Stomach smooth muscle (tissue), 2 donors: ENCODE results near the gene BCL2L12.
A peak's percentile ranks its signal among the peaks of the same experiment; 100 is the strongest.
"Not testable (repeated sequence)": the region's sequence is repeated elsewhere in the genome, so short reads cannot be mapped to it uniquely, and the experiment has no call there.

Source experiments
- H3K27ac ChIP-seq: one replicate; pipeline ENCODE4 v1.7.0; 2013; ENCODE audit warnings: mild to moderate bottlenecking, low read length, inconsistent platforms
- H3K27me3 ChIP-seq, 2 donors: one replicate each; pipeline ENCODE4 v1.7.0; 2013; ENCODE audit warnings: low read length in 2 of 2; ENCODE audit not compliant: insufficient read depth in 2 of 2, control insufficient read depth in 1 of 2
- H3K36me3 ChIP-seq, 2 donors: one replicate each; pipeline ENCODE4 v1.7.0; 2013; ENCODE audit warnings: low read length in 2 of 2; ENCODE audit not compliant: control insufficient read depth in 2 of 2, insufficient read depth in 2 of 2
- H3K4me1 ChIP-seq: one replicate; pipeline ENCODE4 v1.7.0; 2013; ENCODE audit warnings: low read length; ENCODE audit not compliant: control insufficient read depth, insufficient read depth
- H3K4me3 ChIP-seq, 2 donors: one replicate each; pipeline ENCODE4 v1.7.0; 2013; ENCODE audit warnings: low read length in 2 of 2
- H3K9ac ChIP-seq, 2 donors: one replicate each; pipeline ENCODE4 v1.7.0; 2013; ENCODE audit warnings: low read length in 2 of 2, mild to moderate bottlenecking in 1 of 2
- H3K9me3 ChIP-seq, 2 donors: one replicate each; pipeline ENCODE4 v1.7.0; 2013; ENCODE audit warnings: low read length in 2 of 2; ENCODE audit not compliant: control insufficient read depth in 2 of 2
- donor health status: healthy.
- donor health status: Pancreatic carcinoma.

Gene BCL2L12

GRCh38 chr19:49665351-49666119, at the start of gene BCL2L12, which contains the start of gene IRF3:
Gene BCL2L12 (plus strand): TSS chr19:49665933. CDS start chr19:49666693, 760 bp downstream.
Gene IRF3 (minus strand): TSS chr19:49665857. CDS start chr19:49664838, 1,019 bp downstream.
- Histone ChIP-seq H3K4me1 (peaks cover 23% of the 10 kb centered on the region), H3K27me3 (no peaks in the 10 kb centered on the region), H3K9ac (peak within 1 kb of the TSS; percentile 84 to 88), H3K4me3 (peak within 1 kb of the TSS; percentile 85 to 92), H3K27ac (peak within 1 kb of the TSS; percentile 77), H3K36me3 (peaks cover 12 to 18% of the 10 kb centered on the region in 2 donors), H3K9me3 (no peaks in the 10 kb centered on the region)

- H3K9ac ChIP-seq, result no peak overlapping the region
- no peak overlapping the region for H3K4me3 ChIP-seq
- peaks cover 28 to 42% of the 10 kb centered on the region in 2 donors for H3K36me3 ChIP-seq
- H3K9me3 ChIP-seq, result no peaks in the 10 kb centered on the region
- peaks cover 7% of the 10 kb centered on the region for H3K4me1 ChIP-seq
- H3K27me3 ChIP-seq, result no peaks in the 10 kb centered on the region
- no peak overlapping the region for H3K27ac ChIP-seq
These were observed 49.2 kb upstream of the BCL2L12 start for GRCh38 chr19:49616532-49616931.

- Histone ChIP-seq H3K27me3 (no peaks in the 10 kb centered on the region), H3K9me3 (no peaks in the 10 kb centered on the region), H3K4me3 (no peak overlapping the region), H3K27ac (no peak overlapping the region), H3K36me3 (peaks cover 32 to 46% of the 10 kb centered on the region in 2 donors), H3K4me1 (peaks cover 7% of the 10 kb centered on the region), H3K9ac (no peak overlapping the region)
These were observed 48.8 kb upstream of the BCL2L12 start for GRCh38 chr19:49616945-49617344.

- H3K27ac ChIP-seq, H3K27me3 ChIP-seq, H3K9ac ChIP-seq, H3K4me1 ChIP-seq, H3K4me3 ChIP-seq, H3K9me3 ChIP-seq: not testable (repeated sequence)
- peaks cover 32 to 44% of the 10 kb centered on the region in 2 donors for H3K36me3 ChIP-seq
These were observed 47.9 kb upstream of the BCL2L12 start for GRCh38 chr19:49617860-49618259.

GRCh38 chr19:49624967-49625910, 40.5 kb upstream of the BCL2L12 start:
- H3K36me3 ChIP-seq, result peaks cover 16 to 25% of the 10 kb centered on the region in 2 donors
- no peak overlapping the region for H3K4me3 ChIP-seq
- H3K27me3 ChIP-seq, result no peaks in the 10 kb centered on the region
- no peak overlapping the region for H3K9ac ChIP-seq
- H3K9me3 ChIP-seq, result no peaks in the 10 kb centered on the region
- H3K4me1 ChIP-seq, result peaks cover 5% of the 10 kb centered on the region
- no peak overlapping the region for H3K27ac ChIP-seq

GRCh38 chr19:49626226-49626625, 39.5 kb upstream of the BCL2L12 start:
- Histone ChIP-seq H3K36me3 (peaks cover 16 to 22% of the 10 kb centered on the region in 2 donors), H3K27me3 (no peaks in the 10 kb centered on the region)

GRCh38 chr19:49629659-49630058, 36.1 kb upstream of the BCL2L12 start:
- Histone ChIP-seq H3K9me3 (no peaks in the 10 kb centered on the region), H3K36me3 (peaks cover 8 to 10% of the 10 kb centered on the region in 2 donors), H3K9ac (no peak overlapping the region), H3K4me1 (peaks cover 15% of the 10 kb centered on the region), H3K4me3 (no peak overlapping the region), H3K27me3 (no peaks in the 10 kb centered on the region), H3K27ac (no peak overlapping the region)

More at GRCh38 chr19:49626226-49626625, 39.5 kb upstream of the BCL2L12 start:
- Histone ChIP-seq H3K4me3 (no peak overlapping the region), H3K9ac (no peak overlapping the region), H3K4me1 (peaks cover 11% of the 10 kb centered on the region), H3K9me3 (no peaks in the 10 kb centered on the region), H3K27ac (no peak overlapping the region)

- Histone ChIP-seq H3K9me3 (no peaks in the 10 kb centered on the region), H3K36me3 (peaks cover 10 to 13% of the 10 kb centered on the region in 2 donors), H3K27me3 (no peaks in the 10 kb centered on the region), H3K27ac (peak overlapping the region; percentile 37), H3K4me3 (peak overlapping the region in 1 of 2 donors; percentile 15), H3K4me1 (peaks cover 18% of the 10 kb centered on the region), H3K9ac (peak overlapping the region in 1 of 2 donors; percentile 42)
These were observed 34.6 kb upstream of the BCL2L12 start for GRCh38 chr19:49631014-49631588.

GRCh38 chr19:49631610-49632192, 34.0 kb upstream of the BCL2L12 start:
- H3K27me3 ChIP-seq, result no peaks in the 10 kb centered on the region
- no peak overlapping the region for H3K27ac ChIP-seq
- H3K9ac ChIP-seq, result no peak overlapping the region
- H3K4me1 ChIP-seq, result peaks cover 23% of the 10 kb centered on the region
- H3K9me3 ChIP-seq, result no peaks in the 10 kb centered on the region
- no peak overlapping the region for H3K4me3 ChIP-seq
- H3K36me3 ChIP-seq, result peaks cover 11 to 16% of the 10 kb centered on the region in 2 donors

- Histone ChIP-seq H3K9me3 (no peaks in the 10 kb centered on the region), H3K27ac (no peak overlapping the region)
These were observed 33.2 kb upstream of the BCL2L12 start for GRCh38 chr19:49632576-49632975.

More at GRCh38 chr19:49632576-49632975, 33.2 kb upstream of the BCL2L12 start:
- Histone ChIP-seq H3K36me3 (peaks cover 11% of the 10 kb centered on the region in 2 donors), H3K27me3 (no peaks in the 10 kb centered on the region), H3K4me1 (peaks cover 29% of the 10 kb centered on the region), H3K4me3 (no peak overlapping the region), H3K9ac (no peak overlapping the region)
